Gastrocnemius medialis (tissue), 4 donors: ENCODE results near the gene LEF1. TPM values are rescaled to one million over a fixed set of nuclear protein-coding genes. Genes with fewer than 3 reads are reported as not detected.

ENCODE experiments used
- ATAC-seq, 2 donors: fragments of 150-250 bp; one replicate each; pipeline ENCODE4 v1.9.1; 2016
- DNase-seq, 2 donors: peaks; one replicate each; pipeline ENCODE4 v3.0.0-alpha.2; 2019
- H3K27ac ChIP-seq, 4 donors: fragments of 200-600 bp; sonication (generic); 1 replicate in 1 of 4; 2 replicates in 3 of 4; pipeline ENCODE4 v1.5.1; 2016 to 2018; ENCODE audit warnings: mild to moderate bottlenecking in 2 of 4, moderate library complexity in 1 of 4
- H3K27me3 ChIP-seq, 3 donors: fragments of 200-600 bp; sonication (generic) in 2 of 3; 1 replicate in 1 of 3; 2 replicates in 2 of 3; pipeline versions ENCODE4 v1.5.1 to v1.6.0; 2016 to 2019; ENCODE audit warnings: mild to moderate bottlenecking in 1 of 3, moderate library complexity in 1 of 3
- H3K36me3 ChIP-seq, 2 donors: fragments of 200-600 bp; sonication (generic) in 1 of 2; one replicate each; pipeline ENCODE4 v1.5.1; 2017 to 2018
- H3K4me1 ChIP-seq, 2 donors: fragments of 200-600 bp; sonication (generic) in 1 of 2; one replicate each; pipeline ENCODE4 v1.5.1; 2016 to 2017; ENCODE audit warnings: mild to moderate bottlenecking in 2 of 2
- H3K4me3 ChIP-seq, 4 donors: fragments of 200-600 bp; sonication (generic) in 3 of 4; 1 replicate in 1 of 4; 2 replicates in 3 of 4; pipeline ENCODE4 v1.5.1; 2016 to 2019; ENCODE audit warnings: mild to moderate bottlenecking in 2 of 4
- H3K9me3 ChIP-seq, 3 donors: fragments of 200-600 bp; sonication (generic) in 2 of 3; 1 replicate in 1 of 3; 2 replicates in 2 of 3; pipeline ENCODE4 v1.5.1; 2016 to 2019
- CTCF ChIP-seq, 5 experiments: fragments of 450-650 bp in 3 of 5; fragments of 200-600 bp in 2 of 5; sonication (generic) in 2 of 5; IDR thresholded peaks in 4 of 5; conservative IDR thresholded peaks in 1 of 5; 1 replicate in 4 of 5; 2 replicates in 1 of 5; pipeline ENCODE4 v1.5.1; 2016 to 2019; ENCODE audit warnings: antibody characterized with exemption in 5 of 5, mild to moderate bottlenecking in 3 of 5, moderate library complexity in 3 of 5
- POLR2A ChIP-seq, 2 donors: fragments of 450-650 bp; IDR thresholded peaks; one replicate each; pipeline ENCODE4 v1.6.1; 2017; ENCODE audit warnings: antibody characterized with exemption in 2 of 2, mild to moderate bottlenecking in 2 of 2, moderate library complexity in 2 of 2
- in situ Hi-C, 4 donors: fragments of 200-750 bp; cut with MboI; loops; one replicate each; pipeline versions ENCODE4 v1.15.0 to v1.8.0; 2017; ENCODE audit warnings: low sequenced_read_pairs in 4 of 4
- intact Hi-C: fragments of 100-400 bp; cut with DNase I; formaldehyde crosslinking; loops from one replicate; pipeline ENCODE4 v1.15.1; 2023; ENCODE audit warnings: low total_unique reads
- total RNA-seq, 4 donors: library from RNA; depleted of rRNA; stranded (reverse); fragments of >200 nt; gene quantifications; one replicate each; pipeline versions ENCODE4 v1.1.0 to v1.2.3, GENCODE V29; 2016

LEF1 gene
- total RNA-seq, 4 donors from 2014 or later: 0.33 TPM; not detected in 3

DNA sequence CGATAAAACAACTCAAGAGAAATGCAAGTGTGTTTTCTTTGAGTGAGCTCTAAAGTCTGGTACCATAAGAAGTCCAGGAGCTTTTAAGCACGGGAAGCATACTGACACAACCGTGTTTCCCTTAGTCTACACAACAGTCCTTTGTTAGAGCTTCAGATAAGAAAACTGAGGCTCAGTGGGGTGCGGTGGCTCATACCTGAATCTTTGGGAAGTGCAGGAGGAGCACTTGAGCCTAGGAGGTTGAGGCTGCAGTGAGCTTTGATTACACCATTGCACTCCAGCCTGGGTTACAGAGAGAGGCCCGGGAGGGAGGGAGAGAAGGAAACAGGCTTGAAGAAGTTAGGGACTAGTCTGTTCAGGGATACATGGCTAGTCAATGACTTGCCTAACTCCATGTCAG is 21.9 kb downstream of the LEF1 start:
- H3K36me3 ChIP-seq: no peaks in the 10 kb centered on the region
- no peak overlapping the region for H3K27ac ChIP-seq
- DNase-seq: no peak
- H3K4me3 ChIP-seq: no peak overlapping the region
- no peaks in the 10 kb centered on the region for H3K9me3 ChIP-seq
- H3K4me1 ChIP-seq: peaks cover 0 to 2% of the 10 kb centered on the region in 2 donors
- no peaks in the 10 kb centered on the region for H3K27me3 ChIP-seq
- in situ Hi-C loops: no loop called here
- TF ChIP-seq POLR2A (IDR thresholded peaks at IDR 0.05) (no peak), CTCF (IDR thresholded peaks at IDR 0.05 in 4 of 5, conservative IDR thresholded peaks at IDR 0.05 in 1 of 5) (no peak)
- intact Hi-C loops: no loop called here
- no peak for ATAC-seq

- DNase-seq (no peak), ATAC-seq (no peak)
- no peaks in the 10 kb centered on the region for H3K9me3 ChIP-seq
- H3K27ac ChIP-seq: no peak overlapping the region
- H3K27me3 ChIP-seq: no peaks in the 10 kb centered on the region
- H3K4me3 ChIP-seq: no peak overlapping the region
- no peak for TF ChIP-seq POLR2A (IDR thresholded peaks at IDR 0.05)
- no peak for TF ChIP-seq CTCF (IDR thresholded peaks at IDR 0.05 in 4 of 5, conservative IDR thresholded peaks at IDR 0.05 in 1 of 5)
- intact Hi-C loops (no loop called here), in situ Hi-C loops (no loop called here)
- H3K4me1 ChIP-seq: peaks cover 0 to 2% of the 10 kb centered on the region in 2 donors
- no peaks in the 10 kb centered on the region for H3K36me3 ChIP-seq
These were observed 22.4 kb downstream of the LEF1 start for GRCh38 chr4:108146336-108146735.

- DNase-seq: no peak
- Histone ChIP-seq H3K36me3 (no peaks in the 10 kb centered on the region), H3K27ac (no peak overlapping the region), H3K4me1 (peaks cover 0 to 2% of the 10 kb centered on the region in 2 donors), H3K27me3 (no peaks in the 10 kb centered on the region), H3K4me3 (no peak overlapping the region), H3K9me3 (no peaks in the 10 kb centered on the region)
- in situ Hi-C loops: no loop called here
- TF ChIP-seq POLR2A (IDR thresholded peaks at IDR 0.05) (no peak), CTCF (IDR thresholded peaks at IDR 0.05 in 4 of 5, conservative IDR thresholded peaks at IDR 0.05 in 1 of 5) (no peak)
- intact Hi-C loops: no loop called here
- ATAC-seq: no peak
These were observed 24.3 kb downstream of the LEF1 start for GRCh38 chr4:108144451-108144850.

GRCh38 chr4:108143515-108143914 is 25.2 kb downstream of the LEF1 start:
- Histone ChIP-seq H3K4me1 (peaks cover 0 to 2% of the 10 kb centered on the region in 2 donors), H3K4me3 (no peak overlapping the region), H3K27me3 (no peaks in the 10 kb centered on the region), H3K36me3 (no peaks in the 10 kb centered on the region), H3K27ac (no peak overlapping the region), H3K9me3 (no peaks in the 10 kb centered on the region)
- DNase-seq (no peak), ATAC-seq (no peak)
- TF ChIP-seq POLR2A (IDR thresholded peaks at IDR 0.05): no peak
- no peak for TF ChIP-seq CTCF (IDR thresholded peaks at IDR 0.05 in 4 of 5, conservative IDR thresholded peaks at IDR 0.05 in 1 of 5)
- in situ Hi-C loops: no loop called here
- intact Hi-C loops: no loop called here

DNA sequence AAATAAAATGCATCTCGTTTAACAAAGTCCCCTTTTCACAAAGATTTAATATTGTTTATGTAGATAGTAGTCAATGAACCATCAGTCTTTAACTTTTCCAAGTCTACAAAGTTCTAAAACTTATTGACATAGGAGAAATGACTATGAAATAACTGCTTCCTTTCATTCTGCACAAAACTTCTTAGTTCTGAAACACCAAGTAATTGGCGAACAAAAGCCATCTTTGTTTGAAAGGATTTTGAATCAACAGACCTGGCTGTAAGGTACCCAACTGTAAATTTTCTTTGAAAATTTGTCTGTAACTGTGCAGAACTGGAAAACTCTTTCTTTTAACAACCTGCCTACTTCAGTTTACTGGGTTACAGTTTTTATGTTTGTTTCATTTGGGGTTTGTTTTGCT is 25.9 kb downstream of the LEF1 start:
- DNase-seq: no peak
- no peak overlapping the region for H3K27ac ChIP-seq
- in situ Hi-C loops (no loop called here), intact Hi-C loops (no loop called here)
- H3K4me3 ChIP-seq: no peak overlapping the region
- no peaks in the 10 kb centered on the region for H3K27me3 ChIP-seq
- no peak for TF ChIP-seq CTCF (IDR thresholded peaks at IDR 0.05 in 4 of 5, conservative IDR thresholded peaks at IDR 0.05 in 1 of 5)
- TF ChIP-seq POLR2A (IDR thresholded peaks at IDR 0.05): no peak
- H3K9me3 ChIP-seq: no peaks in the 10 kb centered on the region
- H3K4me1 ChIP-seq: no peaks in the 10 kb centered on the region
- no peaks in the 10 kb centered on the region for H3K36me3 ChIP-seq
- ATAC-seq: no peak
